ENCODE results near the gene SLMAP.

The SLMAP gene

GRCh38 chr3:57833763-57834162 lies 77.7 kb downstream of the SLMAP start:
- Histone ChIP-seq H3K4me3 (replicated peaks; ENCODE audit: insufficient read depth, low read length) (no peak overlapping the region), H3K27me3 (ENCODE audit: insufficient read depth, poor library complexity, severe bottlenecking) (no peaks in the 10 kb centered on the region), H3K27ac (replicated peaks) (no peak overlapping the region)
- TF ChIP-seq CTCF (IDR thresholded peaks at IDR 0.05; ENCODE audit: insufficient read depth, low read length): no peak
- no peak for TF ChIP-seq SPI1 (IDR thresholded peaks at IDR 0.05; ENCODE audit: borderline replicate concordance, low read depth)
- TF ChIP-seq REST (IDR thresholded peaks at IDR 0.05; ENCODE audit: insufficient replicate concordance, low read depth): no peak
- TF ChIP-seq GABPA (IDR thresholded peaks at IDR 0.05; ENCODE audit: low read depth): no peak
- no peak for TF ChIP-seq POLR2AphosphoS5 (IDR thresholded peaks at IDR 0.05; ENCODE audit: low read depth)
- DNase-seq (ENCODE audit: low read depth in 1 of 2, low spot score in 1 of 2): no peak

- Histone ChIP-seq H3K27me3 (ENCODE audit: insufficient read depth, poor library complexity, severe bottlenecking) (no peaks in the 10 kb centered on the region), H3K4me3 (replicated peaks; ENCODE audit: insufficient read depth, low read length) (no peak overlapping the region), H3K27ac (replicated peaks) (no peak overlapping the region)
- no peak for DNase-seq (ENCODE audit: low read depth in 1 of 2, low spot score in 1 of 2)
- TF ChIP-seq SPI1 (IDR thresholded peaks at IDR 0.05; ENCODE audit: borderline replicate concordance, low read depth): no peak
Measured at GRCh38 chr3:57837686-57838085, 81.6 kb downstream of the SLMAP start.

- no peak for TF ChIP-seq SPI1 (IDR thresholded peaks at IDR 0.05; ENCODE audit: borderline replicate concordance, low read depth)
- no peak for TF ChIP-seq GABPA (IDR thresholded peaks at IDR 0.05; ENCODE audit: low read depth)
- no peak for TF ChIP-seq POLR2AphosphoS5 (IDR thresholded peaks at IDR 0.05; ENCODE audit: low read depth)
- TF ChIP-seq CTCF (IDR thresholded peaks at IDR 0.05; ENCODE audit: insufficient read depth, low read length): no peak
- no peak for TF ChIP-seq REST (IDR thresholded peaks at IDR 0.05; ENCODE audit: insufficient replicate concordance, low read depth)
- no peak for DNase-seq (ENCODE audit: low read depth in 1 of 2, low spot score in 1 of 2)
- H3K27ac ChIP-seq (replicated peaks): no peak overlapping the region
Measured at GRCh38 chr3:57838627-57839026, 82.5 kb downstream of the SLMAP start.

GRCh38 chr3:57840473-57840872 lies 84.4 kb downstream of the SLMAP start:
- Histone ChIP-seq H3K27me3 (ENCODE audit: insufficient read depth, poor library complexity, severe bottlenecking) (no peaks in the 10 kb centered on the region), H3K4me3 (replicated peaks; ENCODE audit: insufficient read depth, low read length) (no peak overlapping the region), H3K27ac (replicated peaks) (no peak overlapping the region)
- no peak for DNase-seq (ENCODE audit: low read depth in 1 of 2, low spot score in 1 of 2)
- TF ChIP-seq CTCF (IDR thresholded peaks at IDR 0.05; ENCODE audit: insufficient read depth, low read length) (no peak), POLR2AphosphoS5 (IDR thresholded peaks at IDR 0.05; ENCODE audit: low read depth) (no peak), SPI1 (IDR thresholded peaks at IDR 0.05; ENCODE audit: borderline replicate concordance, low read depth) (no peak), GABPA (IDR thresholded peaks at IDR 0.05; ENCODE audit: low read depth) (no peak), REST (IDR thresholded peaks at IDR 0.05; ENCODE audit: insufficient replicate concordance, low read depth) (no peak)

More at GRCh38 chr3:57838627-57839026, 82.5 kb downstream of the SLMAP start:
- Histone ChIP-seq H3K4me3 (replicated peaks; ENCODE audit: insufficient read depth, low read length) (no peak overlapping the region), H3K27me3 (ENCODE audit: insufficient read depth, poor library complexity, severe bottlenecking) (no peaks in the 10 kb centered on the region)

Measured in HL-60 (cell line).